ENCODE results near the gene JAZF1. TPM values are rescaled to one million over a fixed set of nuclear protein-coding genes. Genes with fewer than 3 reads are reported as not detected.
"Not testable (repeated sequence)": the region's sequence is repeated elsewhere in the genome, so short reads cannot be mapped to it uniquely, and the experiment has no call there.

Gene JAZF1
- polyA plus RNA-seq, 4 donors = 0.67 to 4.6 (median 3.5) TPM

DNA sequence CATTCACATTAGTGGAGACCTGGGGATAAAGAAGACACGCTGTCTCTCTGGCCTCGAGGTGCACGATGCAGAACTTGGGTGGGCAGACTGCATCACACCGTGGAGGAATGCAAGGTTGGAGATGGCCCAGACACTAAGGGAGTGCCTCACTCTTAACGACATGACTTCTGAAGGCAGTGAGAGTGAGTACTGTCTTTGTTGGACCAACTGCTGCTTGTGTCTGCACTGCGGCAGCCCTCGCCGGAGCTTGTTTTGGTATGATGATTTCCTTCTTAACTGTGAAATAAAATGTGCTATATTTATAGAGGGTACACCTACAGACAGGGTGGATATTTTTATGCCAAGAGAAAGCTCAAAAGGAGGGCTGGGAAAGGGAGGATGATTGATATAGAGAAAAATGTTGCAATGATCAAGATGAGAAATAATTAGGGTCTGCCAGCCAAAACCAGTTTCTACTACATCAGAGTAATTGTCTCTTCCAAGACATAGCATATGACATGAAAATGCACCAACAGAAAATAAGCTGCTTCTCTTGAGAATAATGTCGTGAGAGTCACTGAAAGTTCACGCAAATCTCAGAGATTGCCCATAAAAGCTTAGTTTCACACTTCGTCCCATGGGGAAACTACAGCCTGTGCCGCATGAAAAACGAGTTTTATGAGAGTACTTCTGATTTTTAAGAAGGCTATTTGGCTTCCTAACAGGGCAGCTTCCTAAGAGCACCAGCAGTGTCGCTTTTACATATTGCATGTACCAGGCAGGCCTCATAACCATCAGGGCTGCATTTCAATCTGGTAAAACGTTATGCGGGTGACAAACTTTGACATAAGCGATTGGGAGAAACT is 313.5 kb downstream of the JAZF1 start:
- Histone ChIP-seq H3K4me1 (ENCODE audit: control insufficient read depth in 3 of 3, insufficient read depth in 2 of 3, low read depth in 1 of 3, low read length in 2 of 3) (no peaks in the 10 kb centered on the region), H3K27ac (ENCODE audit: low read depth in 1 of 3, low read length in 2 of 3) (no peak overlapping the region), H3K27me3 (ENCODE audit: control insufficient read depth in 3 of 3, insufficient read depth in 3 of 3, low read length in 3 of 3) (no peaks in the 10 kb centered on the region), H3K4me3 (ENCODE audit: low read depth in 1 of 3, low read length in 3 of 3) (no peak overlapping the region), H3K9me3 (ENCODE audit: control insufficient read depth in 2 of 2, insufficient read depth in 1 of 2, low read depth in 1 of 2, low read length in 1 of 2) (no peaks in the 10 kb centered on the region), H3K36me3 (ENCODE audit: control insufficient read depth in 3 of 3, insufficient read depth in 2 of 3, low read depth in 1 of 3, low read length in 3 of 3) (no peaks in the 10 kb centered on the region)
- WGBS, 3 donors = 88 to 92% (median 90%) methylated on average over 17 of the region's 17 CpGs
- DNase-seq = no peak
- no peak for FAIRE-seq

DNA sequence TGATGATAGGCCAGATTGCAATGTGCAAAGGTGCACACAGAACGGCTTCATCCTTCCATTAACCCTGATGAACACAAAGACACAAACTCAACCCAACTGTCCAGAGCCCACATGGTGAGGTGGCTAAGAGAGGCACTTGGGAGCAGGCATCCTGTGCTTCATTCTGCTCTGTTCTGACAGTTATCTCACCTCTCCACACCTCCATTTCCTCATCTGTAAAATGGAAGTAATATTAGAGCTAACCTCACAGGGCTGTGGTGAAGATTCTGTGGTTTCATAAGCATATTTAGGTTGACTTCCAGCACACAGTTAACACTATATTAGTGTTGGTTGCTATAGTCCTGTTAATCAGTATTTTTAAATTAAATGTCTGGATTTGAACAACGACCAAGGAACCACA is 314.3 kb downstream of the JAZF1 start:
- Histone ChIP-seq H3K4me3 (ENCODE audit: low read depth in 1 of 3, low read length in 3 of 3) (no peak overlapping the region), H3K4me1 (ENCODE audit: control insufficient read depth in 3 of 3, insufficient read depth in 2 of 3, low read depth in 1 of 3, low read length in 2 of 3) (no peaks in the 10 kb centered on the region), H3K27me3 (ENCODE audit: control insufficient read depth in 3 of 3, insufficient read depth in 3 of 3, low read length in 3 of 3) (no peaks in the 10 kb centered on the region), H3K27ac (ENCODE audit: low read depth in 1 of 3, low read length in 2 of 3) (no peak overlapping the region), H3K36me3 (ENCODE audit: control insufficient read depth in 3 of 3, insufficient read depth in 2 of 3, low read depth in 1 of 3, low read length in 3 of 3) (no peaks in the 10 kb centered on the region), H3K9me3 (ENCODE audit: control insufficient read depth in 2 of 2, insufficient read depth in 1 of 2, low read depth in 1 of 2, low read length in 1 of 2) (no peaks in the 10 kb centered on the region)
- 26 to 43% (median 41%) methylated on average over 2 of the region's 2 CpGs for WGBS, 3 donors
- FAIRE-seq = no peak
- DNase-seq = peak in 1 of 2 donors; percentile 6

DNA sequence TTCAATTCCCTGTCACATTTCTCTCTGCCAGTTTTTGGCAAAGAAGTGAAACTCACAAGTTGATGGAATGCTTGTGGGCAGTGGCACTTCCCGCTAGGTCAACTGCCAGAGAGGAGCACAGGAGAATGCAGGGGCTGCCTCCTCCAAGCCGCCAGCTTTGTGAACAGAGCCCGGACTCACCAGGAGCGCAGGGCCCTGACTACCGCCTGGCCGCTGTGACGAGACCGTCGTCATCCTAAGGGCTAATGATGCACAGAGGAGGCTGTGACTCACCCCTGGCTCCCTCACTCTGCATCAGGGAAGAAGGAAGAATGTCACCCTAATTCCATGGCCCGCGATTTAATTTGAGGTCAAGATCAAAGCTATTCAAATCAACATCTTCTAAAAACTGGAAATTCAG is 316.7 kb downstream of the JAZF1 start:
- no peak for FAIRE-seq

DNA sequence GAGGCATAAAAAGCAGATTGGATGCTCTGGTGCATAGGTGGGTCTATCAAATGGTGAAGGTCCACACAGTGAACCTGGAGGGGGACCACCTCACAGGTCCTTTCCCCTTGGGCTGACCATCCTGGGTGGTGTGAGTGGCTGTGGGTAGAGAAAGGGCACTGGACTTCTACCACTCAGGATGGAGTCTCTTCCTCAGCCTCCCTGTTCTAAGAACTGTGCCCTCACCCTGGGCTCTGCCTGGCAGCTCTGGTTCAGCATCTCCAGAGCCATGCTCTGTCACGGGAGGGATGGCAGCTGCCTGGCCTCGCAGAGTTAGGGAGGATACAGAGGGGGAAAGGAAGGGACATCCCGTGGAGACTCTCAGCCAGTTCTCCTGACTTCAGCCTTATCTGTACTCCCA is 318.8 kb downstream of the JAZF1 start:
- 72 to 85% (median 74%) methylated on average over 3 of the region's 3 CpGs for WGBS, 3 donors
- Histone ChIP-seq H3K27me3 (ENCODE audit: control insufficient read depth in 3 of 3, insufficient read depth in 3 of 3, low read length in 3 of 3) (no peaks in the 10 kb centered on the region), H3K4me1 (ENCODE audit: control insufficient read depth in 3 of 3, insufficient read depth in 2 of 3, low read depth in 1 of 3, low read length in 2 of 3) (no peaks in the 10 kb centered on the region), H3K36me3 (ENCODE audit: control insufficient read depth in 3 of 3, insufficient read depth in 2 of 3, low read depth in 1 of 3, low read length in 3 of 3) (no peaks in the 10 kb centered on the region), H3K9me3 (ENCODE audit: control insufficient read depth in 2 of 2, insufficient read depth in 1 of 2, low read depth in 1 of 2, low read length in 1 of 2) (no peaks in the 10 kb centered on the region), H3K4me3 (ENCODE audit: low read depth in 1 of 3, low read length in 3 of 3) (no peak overlapping the region), H3K27ac (ENCODE audit: low read depth in 1 of 3, low read length in 2 of 3) (no peak overlapping the region)
- DNase-seq = no peak
- FAIRE-seq = no peak

More for the DNA sequence above, 316.7 kb downstream of the JAZF1 start:
- Histone ChIP-seq H3K27me3 (ENCODE audit: control insufficient read depth in 3 of 3, insufficient read depth in 3 of 3, low read length in 3 of 3) (no peaks in the 10 kb centered on the region), H3K9me3 (ENCODE audit: control insufficient read depth in 2 of 2, insufficient read depth in 1 of 2, low read depth in 1 of 2, low read length in 1 of 2) (no peaks in the 10 kb centered on the region), H3K4me3 (ENCODE audit: low read depth in 1 of 3, low read length in 3 of 3) (no peak overlapping the region), H3K36me3 (ENCODE audit: control insufficient read depth in 3 of 3, insufficient read depth in 2 of 3, low read depth in 1 of 3, low read length in 3 of 3) (no peaks in the 10 kb centered on the region), H3K4me1 (ENCODE audit: control insufficient read depth in 3 of 3, insufficient read depth in 2 of 3, low read depth in 1 of 3, low read length in 2 of 3) (no peaks in the 10 kb centered on the region), H3K27ac (ENCODE audit: low read depth in 1 of 3, low read length in 2 of 3) (no peak overlapping the region)
- no peak for DNase-seq
- 85 to 93% (median 92%) methylated on average over 11 of the region's 11 CpGs for WGBS, 3 donors

DNA sequence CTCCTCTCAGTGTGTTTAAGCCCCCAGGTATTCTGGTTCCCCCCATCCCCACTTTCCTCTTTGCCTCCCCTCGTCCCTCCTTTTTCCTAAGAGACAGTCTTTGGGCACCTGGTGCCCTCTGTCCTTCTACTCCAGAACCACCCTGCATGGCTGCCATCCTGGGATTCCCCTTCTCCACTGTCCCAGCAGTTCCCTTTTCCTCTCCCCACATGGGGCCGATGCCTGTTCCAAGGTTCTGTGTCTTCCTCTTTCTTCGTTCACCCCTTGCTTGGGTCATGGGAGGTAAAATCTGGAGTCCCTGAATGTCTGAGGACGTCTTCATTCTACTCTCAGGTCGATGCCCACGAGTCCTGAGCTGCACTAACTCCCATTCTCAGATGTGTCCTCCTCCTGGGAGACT is 319.8 kb downstream of the JAZF1 start:
- FAIRE-seq = no peak
- H3K27ac ChIP-seq (ENCODE audit: low read depth in 1 of 3, low read length in 2 of 3) = no peak overlapping the region
- peaks cover 0 to 2% of the 10 kb centered on the region in 2 donors for H3K9me3 ChIP-seq (ENCODE audit: control insufficient read depth in 2 of 2, insufficient read depth in 1 of 2, low read depth in 1 of 2, low read length in 1 of 2)
- DNase-seq = no peak
- WGBS, 3 donors = 61 to 85% (median 66%) methylated on average over 6 of the region's 6 CpGs
- no peak overlapping the region for H3K4me3 ChIP-seq (ENCODE audit: low read depth in 1 of 3, low read length in 3 of 3)
- H3K27me3 ChIP-seq (ENCODE audit: control insufficient read depth in 3 of 3, insufficient read depth in 3 of 3, low read length in 3 of 3) = no peaks in the 10 kb centered on the region
- no peaks in the 10 kb centered on the region for H3K36me3 ChIP-seq (ENCODE audit: control insufficient read depth in 3 of 3, insufficient read depth in 2 of 3, low read depth in 1 of 3, low read length in 3 of 3)
- H3K4me1 ChIP-seq (ENCODE audit: control insufficient read depth in 3 of 3, insufficient read depth in 2 of 3, low read depth in 1 of 3, low read length in 2 of 3) = no peaks in the 10 kb centered on the region

DNA sequence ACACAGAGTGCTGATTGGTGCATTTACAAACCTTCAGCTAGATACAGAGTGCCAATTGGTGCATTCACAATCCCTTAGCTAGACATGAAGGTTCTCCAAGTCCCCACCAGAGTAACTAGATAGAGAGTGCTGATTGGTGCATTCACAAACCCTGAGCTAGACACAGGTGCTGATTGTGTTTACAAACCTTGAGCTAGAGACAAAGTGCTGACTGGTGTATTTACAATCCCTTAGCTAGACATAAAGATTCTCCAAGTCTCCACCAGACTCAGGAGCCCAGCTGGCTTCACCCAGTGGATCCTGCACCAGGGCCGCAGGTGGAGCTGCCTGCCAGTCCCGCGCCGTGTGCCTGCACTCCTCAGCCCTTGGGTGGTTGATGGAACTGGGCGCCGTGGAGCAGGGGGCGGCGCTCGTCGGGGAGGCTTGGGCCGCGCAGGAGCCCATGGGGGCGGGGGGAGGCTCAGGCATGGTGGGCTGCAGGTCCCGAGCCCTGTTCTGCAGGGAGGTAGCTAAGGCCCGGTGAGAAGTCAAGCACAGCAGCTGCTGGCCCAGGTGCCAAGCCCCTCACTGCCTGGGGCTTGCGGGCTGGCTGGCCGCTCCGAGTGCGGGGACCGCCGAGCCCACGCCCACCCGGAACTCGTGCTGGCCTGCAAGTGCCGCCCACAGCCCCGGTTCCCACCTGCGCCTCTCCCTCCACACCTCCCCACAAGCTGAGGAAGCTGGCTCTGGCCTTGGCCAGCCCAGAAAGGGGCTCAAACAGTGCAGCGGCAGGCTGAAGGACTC is 323.7 kb downstream of the JAZF1 start:
- H3K36me3 ChIP-seq (ENCODE audit: control insufficient read depth in 3 of 3, insufficient read depth in 2 of 3, low read depth in 1 of 3, low read length in 3 of 3); DNase-seq; H3K4me1 ChIP-seq (ENCODE audit: control insufficient read depth in 3 of 3, insufficient read depth in 2 of 3, low read depth in 1 of 3, low read length in 2 of 3); H3K27ac ChIP-seq (ENCODE audit: low read depth in 1 of 3, low read length in 2 of 3); H3K27me3 ChIP-seq (ENCODE audit: control insufficient read depth in 3 of 3, insufficient read depth in 3 of 3, low read length in 3 of 3); H3K4me3 ChIP-seq (ENCODE audit: low read depth in 1 of 3, low read length in 3 of 3); FAIRE-seq; H3K9me3 ChIP-seq (ENCODE audit: control insufficient read depth in 2 of 2, insufficient read depth in 1 of 2, low read depth in 1 of 2, low read length in 1 of 2): not testable (repeated sequence)
- WGBS, 3 donors = 93 to 96% (median 96%) methylated on average over 26 to 28 of the region's 28 CpGs

DNA sequence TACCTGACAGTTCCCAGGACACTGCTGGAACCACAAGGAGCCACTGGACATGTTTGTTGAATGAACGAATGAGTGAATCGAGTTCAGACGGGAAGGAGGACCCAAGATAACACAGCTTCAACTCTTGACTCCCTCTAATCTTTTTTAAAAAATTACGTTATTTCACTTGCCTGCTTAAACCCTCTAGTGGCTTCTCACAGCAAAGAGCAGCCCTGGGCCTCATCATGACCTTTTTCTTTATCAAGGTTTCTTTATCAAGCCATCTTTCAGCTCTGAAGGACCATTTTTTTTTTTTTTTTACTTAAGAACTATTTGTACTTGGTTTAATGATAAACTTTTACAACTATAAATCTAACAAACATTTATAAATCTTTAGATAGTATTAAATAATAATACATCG is 330.1 kb downstream of the JAZF1 start:
- Histone ChIP-seq H3K4me3 (ENCODE audit: low read depth in 1 of 3, low read length in 3 of 3) (no peak overlapping the region), H3K27ac (ENCODE audit: low read depth in 1 of 3, low read length in 2 of 3) (no peak overlapping the region), H3K9me3 (ENCODE audit: control insufficient read depth in 2 of 2, insufficient read depth in 1 of 2, low read depth in 1 of 2, low read length in 1 of 2) (no peaks in the 10 kb centered on the region), H3K27me3 (ENCODE audit: control insufficient read depth in 3 of 3, insufficient read depth in 3 of 3, low read length in 3 of 3) (no peaks in the 10 kb centered on the region), H3K36me3 (ENCODE audit: control insufficient read depth in 3 of 3, insufficient read depth in 2 of 3, low read depth in 1 of 3, low read length in 3 of 3) (no peaks in the 10 kb centered on the region), H3K4me1 (ENCODE audit: control insufficient read depth in 3 of 3, insufficient read depth in 2 of 3, low read depth in 1 of 3, low read length in 2 of 3) (peaks cover 0 to 3% (median 0%) of the 10 kb centered on the region in 3 donors)
- FAIRE-seq = no peak
- 24 to 72% (median 45%) methylated on average over 5 of the region's 5 CpGs for WGBS, 3 donors
- no peak for DNase-seq

DNA sequence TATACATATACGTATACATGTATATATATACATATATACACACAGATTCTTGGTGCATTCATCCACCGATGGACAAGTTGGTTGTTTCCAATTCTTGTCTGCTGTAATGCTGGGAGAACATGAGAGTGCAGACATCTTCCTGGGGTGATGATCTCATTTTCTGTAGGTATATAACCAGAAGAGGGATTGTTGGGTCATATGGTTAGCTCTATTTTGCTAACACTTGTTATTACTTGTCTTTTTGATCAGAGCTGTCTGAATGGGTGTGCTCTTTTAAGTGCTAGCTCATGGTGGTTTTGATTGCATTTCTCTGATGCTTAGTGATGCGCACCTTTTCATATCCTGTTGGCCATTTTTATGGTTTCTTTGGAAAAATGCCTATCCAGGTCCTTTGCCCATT is 334.2 kb downstream of the JAZF1 start:
- H3K27me3 ChIP-seq (ENCODE audit: control insufficient read depth in 3 of 3, insufficient read depth in 3 of 3, low read length in 3 of 3) = no peaks in the 10 kb centered on the region
- no peaks in the 10 kb centered on the region for H3K36me3 ChIP-seq (ENCODE audit: control insufficient read depth in 3 of 3, insufficient read depth in 2 of 3, low read depth in 1 of 3, low read length in 3 of 3)
- peaks cover 0 to 3% (median 0%) of the 10 kb centered on the region in 3 donors for H3K4me1 ChIP-seq (ENCODE audit: control insufficient read depth in 3 of 3, insufficient read depth in 2 of 3, low read depth in 1 of 3, low read length in 2 of 3)
- H3K9me3 ChIP-seq (ENCODE audit: control insufficient read depth in 2 of 2, insufficient read depth in 1 of 2, low read depth in 1 of 2, low read length in 1 of 2) = no peaks in the 10 kb centered on the region
- WGBS, 3 donors = 98% methylated on average over 3 of the region's 3 CpGs
- FAIRE-seq (no peak), DNase-seq (no peak)
- no peak overlapping the region for H3K4me3 ChIP-seq (ENCODE audit: low read depth in 1 of 3, low read length in 3 of 3)
- H3K27ac ChIP-seq (ENCODE audit: low read depth in 1 of 3, low read length in 2 of 3) = no peak overlapping the region
